ENCODE measurements around the gene KIAA1328.
"Not testable (repeated sequence)": the region's sequence is repeated elsewhere in the genome, so short reads cannot be mapped to it uniquely, and the experiment has no call there.

The KIAA1328 gene

DNA sequence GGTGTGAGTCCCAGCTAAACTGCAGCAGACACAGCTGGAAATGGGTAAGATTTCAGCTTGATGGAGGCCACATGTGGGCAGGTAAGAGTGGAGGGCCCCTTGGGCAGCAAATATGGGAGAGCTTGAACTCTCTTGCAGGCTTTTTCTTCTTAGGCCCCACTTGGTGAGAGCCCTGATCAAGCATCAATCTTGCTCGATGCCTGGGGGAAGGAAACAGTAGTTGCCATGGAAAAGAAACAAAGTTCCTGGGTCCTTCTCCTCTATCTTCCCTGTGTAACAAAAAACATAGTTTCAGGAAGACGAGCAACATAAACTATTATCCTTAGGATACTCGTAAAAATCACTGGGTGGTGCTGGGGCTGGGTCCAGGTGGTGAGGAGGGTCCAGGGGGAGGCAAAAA is 42.9 kb downstream of the KIAA1328 start:
- DNase-seq (ENCODE audit: extremely low read depth, low read depth) = no peak
- no peak overlapping the region for H3K4me3 ChIP-seq (replicated peaks; ENCODE audit: low read depth, low read length)
- TF ChIP-seq, protein P1, sequence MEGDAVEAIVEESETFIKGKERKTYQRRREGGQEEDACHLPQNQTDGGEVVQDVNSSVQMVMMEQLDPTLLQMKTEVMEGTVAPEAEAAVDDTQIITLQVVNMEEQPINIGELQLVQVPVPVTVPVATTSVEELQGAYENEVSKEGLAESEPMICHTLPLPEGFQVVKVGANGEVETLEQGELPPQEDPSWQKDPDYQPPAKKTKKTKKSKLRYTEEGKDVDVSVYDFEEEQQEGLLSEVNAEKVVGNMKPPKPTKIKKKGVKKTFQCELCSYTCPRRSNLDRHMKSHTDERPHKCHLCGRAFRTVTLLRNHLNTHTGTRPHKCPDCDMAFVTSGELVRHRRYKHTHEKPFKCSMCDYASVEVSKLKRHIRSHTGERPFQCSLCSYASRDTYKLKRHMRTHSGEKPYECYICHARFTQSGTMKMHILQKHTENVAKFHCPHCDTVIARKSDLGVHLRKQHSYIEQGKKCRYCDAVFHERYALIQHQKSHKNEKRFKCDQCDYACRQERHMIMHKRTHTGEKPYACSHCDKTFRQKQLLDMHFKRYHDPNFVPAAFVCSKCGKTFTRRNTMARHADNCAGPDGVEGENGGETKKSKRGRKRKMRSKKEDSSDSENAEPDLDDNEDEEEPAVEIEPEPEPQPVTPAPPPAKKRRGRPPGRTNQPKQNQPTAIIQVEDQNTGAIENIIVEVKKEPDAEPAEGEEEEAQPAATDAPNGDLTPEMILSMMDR (IDR thresholded peaks at IDR 0.05; ENCODE audit: low read depth, low read length, missing control alignments) = no peak

DNA sequence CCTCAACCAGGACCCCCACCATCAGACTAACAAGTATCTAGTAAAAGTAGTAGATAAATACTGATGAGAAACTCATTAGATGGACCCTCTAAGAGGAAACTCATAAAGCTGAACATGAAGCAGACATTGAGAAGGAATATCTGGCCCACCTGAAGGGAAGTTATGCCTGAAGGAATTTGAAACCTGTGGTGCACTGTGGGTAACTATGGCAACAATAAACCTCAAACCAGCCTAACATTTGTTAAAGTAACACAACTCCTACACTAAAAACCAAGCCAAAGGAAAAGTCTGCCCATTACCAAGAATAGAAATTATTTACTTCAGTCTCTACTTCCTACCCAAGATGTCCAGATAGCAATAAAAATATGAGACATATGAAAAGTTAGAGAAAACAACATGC is 43.4 kb downstream of the KIAA1328 start:
- no peak overlapping the region for H3K4me3 ChIP-seq (replicated peaks; ENCODE audit: low read depth, low read length)
- DNase-seq (ENCODE audit: extremely low read depth, low read depth) = peak; percentile 6
- TF ChIP-seq, protein P1 (IDR thresholded peaks at IDR 0.05; ENCODE audit: low read depth, low read length, missing control alignments) = no peak

DNA sequence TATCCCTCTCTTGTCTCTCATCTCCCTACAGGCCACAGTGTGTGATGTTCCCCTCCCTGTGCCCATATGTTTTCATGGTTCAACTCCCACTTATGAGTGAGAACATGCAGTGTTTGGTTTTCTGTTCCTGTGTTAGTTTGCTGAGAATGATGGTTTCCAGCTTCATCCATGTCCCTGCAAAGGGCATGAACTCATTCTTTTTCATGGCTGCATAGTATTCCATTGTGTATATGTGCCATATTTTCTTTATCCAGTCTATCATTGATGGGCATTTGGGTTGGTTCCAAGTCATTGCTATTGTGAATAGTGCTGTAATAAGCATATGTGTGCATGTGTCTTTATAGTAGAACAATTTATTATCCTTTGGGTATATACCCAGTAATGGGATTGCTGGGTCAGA is 44.9 kb downstream of the KIAA1328 start:
- H3K4me3 ChIP-seq (replicated peaks; ENCODE audit: low read depth, low read length); DNase-seq (ENCODE audit: extremely low read depth, low read depth): not testable (repeated sequence)

DNA sequence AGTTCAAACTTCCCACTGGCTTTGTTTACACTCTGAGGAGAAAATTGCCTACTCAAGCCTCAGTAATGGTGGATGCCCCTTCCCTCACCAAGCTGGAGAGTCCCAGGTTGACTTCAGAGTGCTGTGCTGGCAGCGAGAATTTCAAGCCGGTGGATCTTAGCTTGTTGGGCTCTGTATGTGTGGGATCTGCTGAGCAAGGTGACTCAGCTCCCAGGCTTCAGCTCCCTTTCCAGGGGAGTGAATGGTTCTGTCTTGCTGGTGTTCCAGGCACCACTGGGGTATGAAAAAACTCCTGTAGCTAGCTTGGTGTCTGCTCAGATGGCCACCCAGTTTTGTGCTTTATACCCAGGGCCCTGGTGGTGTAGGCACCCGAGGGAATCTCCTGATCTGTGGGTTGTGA is 50.9 kb downstream of the KIAA1328 start:
- H3K4me3 ChIP-seq (replicated peaks; ENCODE audit: low read depth, low read length); DNase-seq (ENCODE audit: extremely low read depth, low read depth): not testable (repeated sequence)

DNA sequence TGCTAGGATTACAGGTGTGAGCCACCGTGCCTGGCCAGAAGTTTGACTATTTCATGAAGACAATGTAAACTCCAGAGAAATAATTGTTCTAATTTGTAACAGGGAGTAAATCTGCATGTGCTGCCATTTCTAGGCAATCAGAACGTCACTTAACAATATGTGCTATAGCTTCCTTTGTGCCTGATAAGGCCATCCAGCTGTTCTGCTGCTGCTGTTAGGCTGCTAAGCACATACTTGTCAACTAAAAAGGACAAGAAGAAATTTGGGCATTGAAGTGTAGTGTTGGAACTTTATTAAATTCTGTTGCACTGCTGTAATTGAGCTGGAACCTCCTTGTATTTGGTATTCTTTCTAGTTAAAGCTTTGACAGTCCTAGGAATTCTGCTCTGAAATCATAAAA is 57.1 kb downstream of the KIAA1328 start:
- TF ChIP-seq, protein P1 (IDR thresholded peaks at IDR 0.05; ENCODE audit: low read depth, low read length, missing control alignments) = no peak
- DNase-seq (ENCODE audit: extremely low read depth, low read depth) = no peak
- H3K4me3 ChIP-seq (replicated peaks; ENCODE audit: low read depth, low read length) = no peak overlapping the region

DNA sequence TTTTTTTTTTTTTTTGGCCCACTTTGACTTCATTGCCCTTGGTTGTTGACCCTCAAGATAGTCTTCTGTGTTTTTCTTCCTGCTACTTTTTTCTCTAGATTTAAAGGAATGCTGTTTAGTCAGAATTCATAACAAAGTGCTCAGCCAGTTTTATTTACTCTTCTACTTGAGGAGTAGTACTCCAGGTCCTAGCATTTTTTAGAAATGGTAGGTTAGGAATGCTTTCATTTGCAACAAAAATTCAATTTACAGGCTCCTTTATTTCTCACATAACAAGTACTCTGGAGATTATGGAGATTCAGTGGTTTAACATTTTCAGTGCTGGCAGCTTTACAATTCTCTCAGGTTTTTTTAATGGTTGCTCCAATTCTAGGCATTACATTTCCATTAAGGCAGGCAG is 58.2 kb downstream of the KIAA1328 start:
- TF ChIP-seq, protein P1 (IDR thresholded peaks at IDR 0.05; ENCODE audit: low read depth, low read length, missing control alignments) = no peak
- DNase-seq (ENCODE audit: extremely low read depth, low read depth) = no peak
- H3K4me3 ChIP-seq (replicated peaks; ENCODE audit: low read depth, low read length) = no peak overlapping the region

DNA sequence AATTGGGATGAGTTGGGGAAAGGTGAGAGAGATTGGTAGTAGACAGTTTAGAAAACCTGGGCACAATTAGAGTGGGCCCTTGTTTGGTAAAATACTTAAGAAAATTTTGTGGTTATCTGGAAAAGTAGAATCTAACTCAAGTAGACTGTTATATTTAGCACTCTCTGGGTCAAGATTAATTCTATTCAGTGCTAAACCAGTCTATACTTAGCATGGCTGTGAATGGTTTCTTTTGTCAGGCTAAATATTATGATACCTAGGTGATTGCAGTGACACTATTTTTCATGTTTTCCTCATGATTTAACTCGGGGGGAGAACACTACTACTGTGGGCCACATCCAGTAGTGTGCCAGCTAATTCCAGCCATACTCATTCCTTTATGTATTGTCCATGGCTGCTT is 58.9 kb downstream of the KIAA1328 start:
- no peak for DNase-seq (ENCODE audit: extremely low read depth, low read depth)
- TF ChIP-seq, protein P1 (IDR thresholded peaks at IDR 0.05; ENCODE audit: low read depth, low read length, missing control alignments) = no peak
- no peak overlapping the region for H3K4me3 ChIP-seq (replicated peaks; ENCODE audit: low read depth, low read length)

DNA sequence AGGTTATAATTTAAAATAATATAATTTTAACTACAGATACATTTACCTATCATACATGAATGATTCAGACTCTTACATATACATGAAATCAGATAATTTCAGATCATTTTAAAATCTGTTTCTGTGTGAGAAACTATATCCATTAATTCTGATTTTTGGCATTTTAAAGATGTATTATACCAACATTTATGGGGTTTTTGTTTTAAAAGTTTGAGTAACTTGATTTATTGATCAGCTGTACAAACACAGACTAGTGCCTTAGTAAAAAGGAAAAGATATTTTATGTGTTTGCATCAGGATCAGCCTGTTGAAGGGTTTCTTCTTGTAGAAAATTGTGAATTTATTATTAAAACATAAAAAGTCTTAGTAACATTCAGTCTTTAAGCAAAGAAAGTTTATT is 59.9 kb downstream of the KIAA1328 start:
- H3K4me3 ChIP-seq (replicated peaks; ENCODE audit: low read depth, low read length) = no peak overlapping the region
- TF ChIP-seq, protein P1 (IDR thresholded peaks at IDR 0.05; ENCODE audit: low read depth, low read length, missing control alignments) = no peak
- DNase-seq (ENCODE audit: extremely low read depth, low read depth) = no peak

All from HFF-Myc (cell line).